Measurements from ENCODE around the gene CDK11A.
"Not testable (repeated sequence)": the region's sequence is repeated elsewhere in the genome, so short reads cannot be mapped to it uniquely, and the experiment has no call there.

DNA sequence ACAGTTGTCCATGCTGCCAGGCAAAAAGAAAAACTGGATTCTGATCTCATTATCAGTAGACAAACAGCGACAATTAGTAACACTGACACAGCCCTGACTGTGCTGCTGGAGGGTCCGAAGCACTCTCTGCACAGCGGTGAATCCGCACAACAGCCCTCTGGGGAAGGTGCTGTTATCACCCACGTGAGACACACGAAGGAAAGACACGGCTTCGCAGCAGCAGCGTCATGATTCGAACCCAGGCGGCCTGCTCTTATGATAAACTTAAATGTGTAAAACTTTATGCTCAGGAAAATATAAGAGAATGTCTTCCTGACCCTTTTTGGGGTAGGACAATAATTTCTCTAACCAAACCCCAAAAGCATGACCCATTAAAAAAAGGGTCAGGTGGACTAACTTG lies 18.4 kb upstream of the CDK11A start:
- not testable (repeated sequence) for TF ChIP-seq CTCF, POLR2A (IDR thresholded peaks at IDR 0.05)

Data from heart left ventricle (tissue), 13 donors.